ENCODE measurements around the gene SLC4A3.

Gene SLC4A3

DNA sequence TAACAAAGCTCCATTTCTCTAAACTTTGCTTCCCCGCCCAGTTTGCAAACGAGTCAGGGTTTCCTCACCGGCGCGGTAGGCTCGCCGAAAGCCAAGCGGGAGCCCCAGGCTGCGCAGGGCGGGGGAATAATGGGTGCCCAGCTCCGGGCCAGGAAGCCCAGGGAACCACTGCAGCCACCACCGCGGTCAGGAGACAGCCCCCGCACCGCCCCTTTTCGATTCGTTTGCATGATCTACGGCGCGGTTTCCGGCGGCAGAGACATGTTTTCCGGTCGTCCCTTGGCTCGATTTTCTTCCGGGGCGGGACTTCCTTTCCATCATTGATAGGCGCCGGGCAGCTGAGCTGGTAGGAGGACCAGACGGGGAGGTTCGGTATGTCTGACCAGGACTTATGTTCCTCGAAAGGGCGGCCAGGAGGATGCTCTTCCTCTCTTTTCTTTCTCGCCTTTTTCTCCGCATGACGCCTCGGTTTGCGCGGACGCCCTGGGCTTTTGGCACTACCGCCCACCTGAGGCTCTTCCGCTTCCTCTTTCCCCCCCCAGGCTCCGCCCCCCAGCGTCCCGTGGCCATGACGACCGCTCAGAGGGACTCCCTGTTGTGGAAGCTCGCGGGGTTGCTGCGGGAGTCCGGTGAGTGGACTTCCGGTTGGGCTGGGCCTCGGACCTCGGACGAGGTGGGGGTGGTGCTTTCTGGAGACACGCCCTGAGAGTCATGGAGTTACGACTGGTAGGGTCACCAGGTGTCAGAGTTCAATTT, 29.7 kb upstream of the SLC4A3 start, which contains the start of gene STK11IP:
Gene STK11IP, plus strand, starts transcription at position 306 of the 756 bp plus-strand sequence. Its CDS starts 263 bp downstream, at position 569.
- peak within 1 kb of the TSS; percentile 67 for H3K27ac ChIP-seq (ENCODE audit: low read depth, low read length)
- peaks cover 9 to 18% of the 10 kb centered on the region in 2 donors for H3K36me3 ChIP-seq (ENCODE audit: control insufficient read depth in 1 of 2, insufficient read depth in 2 of 2, low read length in 2 of 2)
- peak within 1 kb of the TSS; percentile 84 to 96 for H3K4me3 ChIP-seq (ENCODE audit: low read depth in 1 of 2, low read length in 2 of 2)

DNA sequence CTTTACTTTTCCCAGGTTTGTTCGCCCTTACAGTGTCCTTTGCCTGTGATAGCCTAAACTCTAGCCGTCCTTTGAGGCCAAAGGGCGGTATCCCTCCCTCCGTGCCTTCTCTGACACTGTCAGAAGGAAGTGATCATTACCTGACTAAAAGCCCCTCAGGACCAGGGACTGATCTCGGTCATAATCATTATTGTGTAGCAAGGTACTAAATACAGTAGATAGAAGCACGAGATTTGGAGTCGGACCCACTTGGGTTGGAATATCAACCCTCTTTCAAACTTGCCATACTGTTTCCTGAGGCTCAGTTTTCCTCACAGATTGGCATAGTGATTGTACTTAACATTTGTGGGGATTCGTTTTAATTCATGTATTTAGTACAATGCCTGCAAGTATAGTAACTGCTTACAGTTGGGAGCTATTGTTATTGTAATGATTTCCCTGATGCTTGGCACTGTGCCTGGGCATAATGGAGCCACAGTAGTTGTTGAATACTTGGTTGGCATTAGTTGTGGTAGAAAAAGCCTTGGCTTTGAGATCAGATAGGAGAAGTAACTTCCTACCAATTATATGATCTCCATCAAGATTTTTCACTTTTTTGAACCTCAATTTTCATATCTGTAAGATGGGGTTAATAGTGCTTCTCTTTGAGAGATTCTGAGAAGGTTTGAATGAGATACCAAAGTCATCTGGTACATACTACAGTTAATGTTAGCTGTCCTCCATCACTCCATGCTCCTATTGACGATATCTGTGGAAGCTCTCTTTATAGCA, 28.9 kb upstream of the SLC4A3 start:
- H3K4me3 ChIP-seq (ENCODE audit: low read depth in 1 of 2, low read length in 2 of 2): peak overlapping the region; percentile 84 to 96
- no peaks in the 10 kb centered on the region for H3K27me3 ChIP-seq (ENCODE audit: control insufficient read depth in 1 of 2, insufficient read depth in 2 of 2, low read length in 2 of 2)
- H3K9ac ChIP-seq (ENCODE audit: low read depth in 1 of 2, low read length in 2 of 2): peak overlapping the region; percentile 74 to 89
- H3K27ac ChIP-seq (ENCODE audit: low read depth, low read length): peak overlapping the region; percentile 67
- H3K36me3 ChIP-seq (ENCODE audit: control insufficient read depth in 1 of 2, insufficient read depth in 2 of 2, low read length in 2 of 2): peaks cover 10 to 19% of the 10 kb centered on the region in 2 donors
- peaks cover 5 to 13% of the 10 kb centered on the region in 2 donors for H3K4me1 ChIP-seq (ENCODE audit: control insufficient read depth in 1 of 2, insufficient read depth in 2 of 2, low read length in 2 of 2)
- H3K9me3 ChIP-seq (ENCODE audit: control insufficient read depth in 1 of 2, low read length in 2 of 2): no peaks in the 10 kb centered on the region

More for the DNA sequence above, 29.7 kb upstream of the SLC4A3 start, which contains the start of gene STK11IP:
- peaks cover 5 to 13% of the 10 kb centered on the region in 2 donors for H3K4me1 ChIP-seq (ENCODE audit: control insufficient read depth in 1 of 2, insufficient read depth in 2 of 2, low read length in 2 of 2)
- no peaks in the 10 kb centered on the region for H3K27me3 ChIP-seq (ENCODE audit: control insufficient read depth in 1 of 2, insufficient read depth in 2 of 2, low read length in 2 of 2)
- H3K9me3 ChIP-seq (ENCODE audit: control insufficient read depth in 1 of 2, low read length in 2 of 2): no peaks in the 10 kb centered on the region
- peak within 1 kb of the TSS; percentile 75 to 89 for H3K9ac ChIP-seq (ENCODE audit: low read depth in 1 of 2, low read length in 2 of 2)

DNA sequence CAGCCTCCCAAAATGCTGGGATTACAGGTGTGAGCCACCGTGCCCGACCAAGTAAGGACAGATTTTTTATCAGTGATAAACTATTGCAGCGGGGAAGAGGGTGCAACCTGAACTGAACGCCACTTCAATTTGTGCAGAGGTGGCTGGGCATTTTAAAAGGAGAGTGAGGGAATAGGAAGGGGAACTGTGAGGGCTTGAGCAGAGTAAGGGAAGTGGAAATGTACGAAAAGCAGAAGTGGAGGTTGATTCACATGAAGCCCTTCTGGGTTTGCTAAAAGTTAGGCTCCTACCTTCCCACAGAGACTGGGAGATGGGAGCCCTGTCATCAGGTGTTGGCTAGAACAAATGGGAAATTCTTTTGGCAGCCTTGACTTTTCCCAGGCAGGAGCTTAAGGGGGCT, 23.7 kb upstream of the SLC4A3 start:
- no peak overlapping the region for H3K9ac ChIP-seq (ENCODE audit: low read depth in 1 of 2, low read length in 2 of 2)
- no peak overlapping the region for H3K4me3 ChIP-seq (ENCODE audit: low read depth in 1 of 2, low read length in 2 of 2)
- no peaks in the 10 kb centered on the region for H3K9me3 ChIP-seq (ENCODE audit: control insufficient read depth in 1 of 2, low read length in 2 of 2)
- H3K36me3 ChIP-seq (ENCODE audit: control insufficient read depth in 1 of 2, insufficient read depth in 2 of 2, low read length in 2 of 2): peaks cover 29 to 44% of the 10 kb centered on the region in 2 donors
- H3K27ac ChIP-seq (ENCODE audit: low read depth, low read length): no peak overlapping the region
- H3K27me3 ChIP-seq (ENCODE audit: control insufficient read depth in 1 of 2, insufficient read depth in 2 of 2, low read length in 2 of 2): no peaks in the 10 kb centered on the region
- peaks cover under 1% of the 10 kb centered on the region in 2 donors for H3K4me1 ChIP-seq (ENCODE audit: control insufficient read depth in 1 of 2, insufficient read depth in 2 of 2, low read length in 2 of 2)

DNA sequence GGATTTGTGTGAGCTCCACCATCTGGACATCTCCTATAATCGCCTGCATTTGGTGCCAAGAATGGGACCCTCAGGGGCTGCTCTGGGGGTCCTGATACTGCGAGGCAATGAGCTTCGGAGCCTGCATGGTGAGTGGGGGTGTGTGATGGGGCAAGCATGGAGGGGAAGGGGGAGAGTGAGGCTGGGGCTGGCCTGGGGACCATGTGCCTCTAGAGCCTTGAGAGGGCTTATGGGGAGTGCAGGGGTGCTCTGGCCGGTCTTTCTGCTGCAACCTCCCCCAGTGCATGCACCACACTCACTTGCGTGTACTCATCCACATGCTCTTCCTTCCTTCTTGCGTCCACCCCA, 21.8 kb upstream of the SLC4A3 start:
- H3K4me3 ChIP-seq (ENCODE audit: low read depth in 1 of 2, low read length in 2 of 2): no peak overlapping the region
- H3K9me3 ChIP-seq (ENCODE audit: control insufficient read depth in 1 of 2, low read length in 2 of 2): no peaks in the 10 kb centered on the region
- peaks cover 38 to 50% of the 10 kb centered on the region in 2 donors for H3K36me3 ChIP-seq (ENCODE audit: control insufficient read depth in 1 of 2, insufficient read depth in 2 of 2, low read length in 2 of 2)
- H3K4me1 ChIP-seq (ENCODE audit: control insufficient read depth in 1 of 2, insufficient read depth in 2 of 2, low read length in 2 of 2): no peaks in the 10 kb centered on the region
- no peaks in the 10 kb centered on the region for H3K27me3 ChIP-seq (ENCODE audit: control insufficient read depth in 1 of 2, insufficient read depth in 2 of 2, low read length in 2 of 2)
- H3K9ac ChIP-seq (ENCODE audit: low read depth in 1 of 2, low read length in 2 of 2): no peak overlapping the region
- H3K27ac ChIP-seq (ENCODE audit: low read depth, low read length): no peak overlapping the region

DNA sequence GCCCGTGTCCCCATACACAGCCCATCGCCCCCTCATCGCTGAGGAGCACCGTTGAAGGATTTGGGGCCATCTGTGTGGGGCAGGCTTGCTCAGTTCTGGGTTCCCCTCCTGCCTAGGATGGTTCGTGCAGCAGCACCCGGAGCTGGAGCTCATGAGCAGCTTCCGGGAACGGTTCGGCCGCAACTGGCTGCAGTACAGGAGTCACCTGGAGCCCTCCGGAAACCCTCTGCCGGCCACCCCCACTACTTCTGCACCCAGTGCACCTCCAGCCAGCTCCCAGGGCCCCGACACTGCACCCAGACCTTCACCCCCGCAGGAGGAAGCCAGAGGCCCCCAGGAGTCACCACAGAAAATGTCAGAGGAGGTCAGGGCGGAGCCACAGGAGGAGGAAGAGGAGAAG, 19.5 kb upstream of the SLC4A3 start:
- Histone ChIP-seq H3K36me3 (ENCODE audit: control insufficient read depth in 1 of 2, insufficient read depth in 2 of 2, low read length in 2 of 2) (peaks cover 34 to 48% of the 10 kb centered on the region in 2 donors), H3K27me3 (ENCODE audit: control insufficient read depth in 1 of 2, insufficient read depth in 2 of 2, low read length in 2 of 2) (no peaks in the 10 kb centered on the region), H3K9ac (ENCODE audit: low read depth in 1 of 2, low read length in 2 of 2) (no peak overlapping the region), H3K4me3 (ENCODE audit: low read depth in 1 of 2, low read length in 2 of 2) (no peak overlapping the region), H3K9me3 (ENCODE audit: control insufficient read depth in 1 of 2, low read length in 2 of 2) (no peaks in the 10 kb centered on the region), H3K27ac (ENCODE audit: low read depth, low read length) (no peak overlapping the region), H3K4me1 (ENCODE audit: control insufficient read depth in 1 of 2, insufficient read depth in 2 of 2, low read length in 2 of 2) (no peaks in the 10 kb centered on the region)

DNA sequence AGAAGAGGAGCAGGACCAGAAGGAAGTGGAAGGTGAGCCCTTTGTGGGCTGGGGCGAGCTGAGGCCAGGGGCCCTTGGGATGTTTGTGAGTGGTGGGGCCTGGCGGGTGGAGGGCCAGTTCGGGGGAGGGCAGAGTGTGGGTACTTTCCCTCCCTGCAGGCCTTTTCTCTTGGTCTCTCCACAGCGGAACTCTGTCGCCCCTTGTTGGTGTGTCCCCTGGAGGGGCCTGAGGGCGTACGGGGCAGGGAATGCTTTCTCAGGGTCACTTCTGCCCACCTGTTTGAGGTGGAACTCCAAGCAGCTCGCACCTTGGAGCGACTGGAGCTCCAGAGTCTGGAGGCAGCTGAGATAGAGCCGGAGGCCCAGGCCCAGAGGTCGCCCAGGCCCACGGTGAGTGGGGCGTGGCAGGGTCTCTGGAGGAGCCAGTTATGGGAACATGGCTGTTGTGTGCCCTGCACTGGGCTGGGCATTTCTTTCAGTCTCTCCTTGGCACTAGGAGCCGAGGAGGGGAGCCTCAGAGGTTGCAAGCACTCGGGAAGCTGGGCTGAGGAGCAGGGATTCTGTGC, 18.9 kb upstream of the SLC4A3 start:
- Histone ChIP-seq H3K9me3 (ENCODE audit: control insufficient read depth in 1 of 2, low read length in 2 of 2) (no peaks in the 10 kb centered on the region), H3K4me1 (ENCODE audit: control insufficient read depth in 1 of 2, insufficient read depth in 2 of 2, low read length in 2 of 2) (no peaks in the 10 kb centered on the region), H3K4me3 (ENCODE audit: low read depth in 1 of 2, low read length in 2 of 2) (no peak overlapping the region), H3K36me3 (ENCODE audit: control insufficient read depth in 1 of 2, insufficient read depth in 2 of 2, low read length in 2 of 2) (peaks cover 34 to 48% of the 10 kb centered on the region in 2 donors), H3K27me3 (ENCODE audit: control insufficient read depth in 1 of 2, insufficient read depth in 2 of 2, low read length in 2 of 2) (no peaks in the 10 kb centered on the region), H3K27ac (ENCODE audit: low read depth, low read length) (no peak overlapping the region), H3K9ac (ENCODE audit: low read depth in 1 of 2, low read length in 2 of 2) (no peak overlapping the region)

DNA sequence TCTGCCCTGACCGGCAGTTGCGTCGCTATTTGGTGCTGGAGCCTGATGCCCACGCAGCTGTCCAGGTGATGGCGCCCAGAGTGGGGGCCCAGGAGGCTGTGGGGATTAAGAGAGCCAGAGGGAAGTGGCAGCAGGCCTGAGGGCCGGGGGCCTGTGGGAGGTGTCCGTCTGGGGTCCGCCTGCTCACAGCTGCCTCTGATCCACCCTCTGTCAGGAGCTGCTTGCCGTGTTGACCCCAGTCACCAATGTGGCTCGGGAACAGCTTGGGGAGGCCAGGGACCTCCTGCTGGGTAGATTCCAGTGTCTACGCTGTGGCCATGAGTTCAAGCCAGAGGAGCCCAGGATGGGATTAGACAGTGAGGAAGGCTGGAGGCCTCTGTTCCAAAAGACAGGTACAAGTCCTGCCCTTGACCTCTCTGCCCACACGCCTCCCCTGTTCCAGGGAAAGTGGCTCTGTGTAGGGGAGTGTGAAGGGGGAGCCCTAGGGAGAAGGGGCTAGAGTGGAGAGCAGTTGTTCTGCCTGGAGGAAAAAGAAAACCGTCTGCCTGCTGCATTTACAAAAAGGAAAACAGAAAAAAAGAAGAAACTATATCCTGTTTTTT, 18.2 kb upstream of the SLC4A3 start:
- Histone ChIP-seq H3K4me1 (ENCODE audit: control insufficient read depth in 1 of 2, insufficient read depth in 2 of 2, low read length in 2 of 2) (no peaks in the 10 kb centered on the region), H3K27ac (ENCODE audit: low read depth, low read length) (no peak overlapping the region), H3K27me3 (ENCODE audit: control insufficient read depth in 1 of 2, insufficient read depth in 2 of 2, low read length in 2 of 2) (no peaks in the 10 kb centered on the region), H3K9me3 (ENCODE audit: control insufficient read depth in 1 of 2, low read length in 2 of 2) (no peaks in the 10 kb centered on the region), H3K9ac (ENCODE audit: low read depth in 1 of 2, low read length in 2 of 2) (no peak overlapping the region), H3K36me3 (ENCODE audit: control insufficient read depth in 1 of 2, insufficient read depth in 2 of 2, low read length in 2 of 2) (peaks cover 34 to 51% of the 10 kb centered on the region in 2 donors), H3K4me3 (ENCODE audit: low read depth in 1 of 2, low read length in 2 of 2) (no peak overlapping the region)

DNA sequence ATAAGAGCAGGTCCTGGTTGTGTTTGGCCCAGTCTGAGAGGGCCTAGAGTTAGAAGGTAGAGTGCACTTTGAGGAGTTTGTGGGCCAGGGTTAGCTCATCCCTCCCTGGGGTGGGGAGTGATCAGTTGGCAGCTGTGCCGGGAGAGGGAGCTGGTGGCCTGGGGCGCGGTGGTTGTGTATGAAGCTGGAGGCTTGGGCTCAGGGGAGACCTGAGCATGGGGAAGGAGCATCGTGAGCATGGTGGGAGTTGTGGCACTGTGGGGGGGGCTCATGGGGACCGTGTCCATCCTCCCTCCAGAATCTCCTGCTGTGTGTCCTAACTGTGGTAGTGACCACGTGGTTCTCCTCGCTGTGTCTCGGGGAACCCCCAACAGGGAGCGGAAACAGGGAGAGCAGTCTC, 16.1 kb upstream of the SLC4A3 start:
- H3K27me3 ChIP-seq (ENCODE audit: control insufficient read depth in 1 of 2, insufficient read depth in 2 of 2, low read length in 2 of 2): no peaks in the 10 kb centered on the region
- no peaks in the 10 kb centered on the region for H3K9me3 ChIP-seq (ENCODE audit: control insufficient read depth in 1 of 2, low read length in 2 of 2)
- H3K9ac ChIP-seq (ENCODE audit: low read depth in 1 of 2, low read length in 2 of 2): no peak overlapping the region
- H3K4me3 ChIP-seq (ENCODE audit: low read depth in 1 of 2, low read length in 2 of 2): no peak overlapping the region
- no peaks in the 10 kb centered on the region for H3K4me1 ChIP-seq (ENCODE audit: control insufficient read depth in 1 of 2, insufficient read depth in 2 of 2, low read length in 2 of 2)
- no peak overlapping the region for H3K27ac ChIP-seq (ENCODE audit: low read depth, low read length)
- peaks cover 28 to 58% of the 10 kb centered on the region in 2 donors for H3K36me3 ChIP-seq (ENCODE audit: control insufficient read depth in 1 of 2, insufficient read depth in 2 of 2, low read length in 2 of 2)

DNA sequence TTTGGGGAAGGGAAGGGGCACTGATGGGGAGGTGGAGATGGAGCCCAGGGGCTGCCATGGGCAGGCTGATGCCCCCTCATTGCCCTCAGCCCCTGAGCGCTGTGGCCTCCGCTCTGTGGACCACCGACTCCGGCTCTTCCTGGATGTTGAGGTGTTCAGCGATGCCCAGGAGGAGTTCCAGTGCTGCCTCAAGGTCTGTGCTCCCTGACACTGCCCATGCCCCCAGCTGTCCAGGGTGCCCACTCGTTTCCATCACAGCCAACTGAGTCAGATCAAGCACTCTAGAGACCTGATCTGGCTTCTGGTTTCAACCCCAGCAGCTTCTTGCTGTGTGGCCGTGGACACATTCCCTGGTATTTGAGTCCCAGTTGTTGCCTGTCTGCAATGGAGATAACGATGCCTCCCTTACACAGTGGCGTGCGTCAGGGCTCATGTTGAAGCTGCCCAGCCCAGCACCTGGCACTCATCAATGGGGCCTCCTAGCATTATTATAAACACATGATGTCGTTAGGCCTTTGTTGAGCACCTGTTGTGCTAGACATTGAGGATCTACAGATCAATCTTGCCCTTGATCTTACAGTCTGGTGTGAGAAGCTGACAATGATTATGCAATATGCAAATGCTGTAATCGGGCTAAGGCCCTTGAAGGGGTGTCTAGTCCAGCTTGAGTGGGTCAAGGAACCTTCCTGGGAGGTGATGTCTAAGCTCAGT, 15.4 kb upstream of the SLC4A3 start:
- Histone ChIP-seq H3K4me1 (ENCODE audit: control insufficient read depth in 1 of 2, insufficient read depth in 2 of 2, low read length in 2 of 2) (no peaks in the 10 kb centered on the region), H3K27me3 (ENCODE audit: control insufficient read depth in 1 of 2, insufficient read depth in 2 of 2, low read length in 2 of 2) (no peaks in the 10 kb centered on the region), H3K9ac (ENCODE audit: low read depth in 1 of 2, low read length in 2 of 2) (no peak overlapping the region), H3K36me3 (ENCODE audit: control insufficient read depth in 1 of 2, insufficient read depth in 2 of 2, low read length in 2 of 2) (peaks cover 23 to 55% of the 10 kb centered on the region in 2 donors), H3K4me3 (ENCODE audit: low read depth in 1 of 2, low read length in 2 of 2) (no peak overlapping the region), H3K27ac (ENCODE audit: low read depth, low read length) (no peak overlapping the region), H3K9me3 (ENCODE audit: control insufficient read depth in 1 of 2, low read length in 2 of 2) (no peaks in the 10 kb centered on the region)

Measured in duodenal mucosa (tissue), 2 donors.